ENCODE data around the gene RPS15. TPM values are rescaled to one million over a fixed set of nuclear protein-coding genes. Genes with fewer than 3 reads are reported as not detected.

Gene RPS15
- total and polyA plus RNA-seq, 2 of the 13 experiments (the other 11 are each of a cell fraction or from before 2014, with no cell fraction given) = 695 to 1,411 TPM

- TF ChIP-seq, protein P1, sequence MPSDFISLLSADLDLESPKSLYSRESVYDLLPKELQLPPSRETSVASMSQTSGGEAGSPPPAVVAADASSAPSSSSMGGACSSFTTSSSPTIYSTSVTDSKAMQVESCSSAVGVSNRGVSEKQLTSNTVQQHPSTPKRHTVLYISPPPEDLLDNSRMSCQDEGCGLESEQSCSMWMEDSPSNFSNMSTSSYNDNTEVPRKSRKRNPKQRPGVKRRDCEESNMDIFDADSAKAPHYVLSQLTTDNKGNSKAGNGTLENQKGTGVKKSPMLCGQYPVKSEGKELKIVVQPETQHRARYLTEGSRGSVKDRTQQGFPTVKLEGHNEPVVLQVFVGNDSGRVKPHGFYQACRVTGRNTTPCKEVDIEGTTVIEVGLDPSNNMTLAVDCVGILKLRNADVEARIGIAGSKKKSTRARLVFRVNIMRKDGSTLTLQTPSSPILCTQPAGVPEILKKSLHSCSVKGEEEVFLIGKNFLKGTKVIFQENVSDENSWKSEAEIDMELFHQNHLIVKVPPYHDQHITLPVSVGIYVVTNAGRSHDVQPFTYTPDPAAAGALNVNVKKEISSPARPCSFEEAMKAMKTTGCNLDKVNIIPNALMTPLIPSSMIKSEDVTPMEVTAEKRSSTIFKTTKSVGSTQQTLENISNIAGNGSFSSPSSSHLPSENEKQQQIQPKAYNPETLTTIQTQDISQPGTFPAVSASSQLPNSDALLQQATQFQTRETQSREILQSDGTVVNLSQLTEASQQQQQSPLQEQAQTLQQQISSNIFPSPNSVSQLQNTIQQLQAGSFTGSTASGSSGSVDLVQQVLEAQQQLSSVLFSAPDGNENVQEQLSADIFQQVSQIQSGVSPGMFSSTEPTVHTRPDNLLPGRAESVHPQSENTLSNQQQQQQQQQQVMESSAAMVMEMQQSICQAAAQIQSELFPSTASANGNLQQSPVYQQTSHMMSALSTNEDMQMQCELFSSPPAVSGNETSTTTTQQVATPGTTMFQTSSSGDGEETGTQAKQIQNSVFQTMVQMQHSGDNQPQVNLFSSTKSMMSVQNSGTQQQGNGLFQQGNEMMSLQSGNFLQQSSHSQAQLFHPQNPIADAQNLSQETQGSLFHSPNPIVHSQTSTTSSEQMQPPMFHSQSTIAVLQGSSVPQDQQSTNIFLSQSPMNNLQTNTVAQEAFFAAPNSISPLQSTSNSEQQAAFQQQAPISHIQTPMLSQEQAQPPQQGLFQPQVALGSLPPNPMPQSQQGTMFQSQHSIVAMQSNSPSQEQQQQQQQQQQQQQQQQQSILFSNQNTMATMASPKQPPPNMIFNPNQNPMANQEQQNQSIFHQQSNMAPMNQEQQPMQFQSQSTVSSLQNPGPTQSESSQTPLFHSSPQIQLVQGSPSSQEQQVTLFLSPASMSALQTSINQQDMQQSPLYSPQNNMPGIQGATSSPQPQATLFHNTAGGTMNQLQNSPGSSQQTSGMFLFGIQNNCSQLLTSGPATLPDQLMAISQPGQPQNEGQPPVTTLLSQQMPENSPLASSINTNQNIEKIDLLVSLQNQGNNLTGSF (CRISPR knock-in tag; IDR thresholded peaks at IDR 0.05) = no peak
- TF ChIP-seq ZNF333 (CRISPR knock-in tag; IDR thresholded peaks at IDR 0.05; ENCODE audit: borderline replicate concordance) (0 out of 2 replicates have a peak, but pooled peaks have one; percentile 24), TBL1XR1 (IDR thresholded peaks at IDR 0.05; ENCODE audit: borderline replicate concordance, low read length, partially characterized antibody) (no peak), ZNF280D (CRISPR knock-in tag; IDR thresholded peaks at IDR 0.05) (no peak), NBN (conservative IDR thresholded peaks at IDR 0.05) (no peak), GATA4 (IDR thresholded peaks at IDR 0.05; ENCODE audit: borderline replicate concordance, low read depth) (no peak)
Observed at GRCh38 chr19:1407528-1408299, 30.5 kb upstream of the RPS15 start, which contains the start of gene DAZAP1 (continued).
